HG02852 (cell line): Measurements from ENCODE around the gene BRI3BP.
"Not testable (repeated sequence)": the region's sequence is repeated elsewhere in the genome, so short reads cannot be mapped to it uniquely, and the experiment has no call there.

Experiments used
- ATAC-seq: cut with Tn5 transposase; IDR thresholded peaks from one replicate; pipeline ENCODE4 v1.9.1; 2021; ENCODE audit warnings: mild to moderate bottlenecking, moderate library complexity; ENCODE audit not compliant: unreplicated experiment

Gene BRI3BP

GRCh38 chr12:125018356-125018755 is 24.9 kb downstream of the BRI3BP start:
- ATAC-seq: no peak

- no peak for ATAC-seq
Measured at GRCh38 chr12:125021096-125021495, 27.7 kb downstream of the BRI3BP start.

- ATAC-seq: no peak
Measured at GRCh38 chr12:125021771-125022170, 28.3 kb downstream of the BRI3BP start.

- no peak for ATAC-seq
Measured at GRCh38 chr12:125023065-125023464, 29.6 kb downstream of the BRI3BP start.

DNA sequence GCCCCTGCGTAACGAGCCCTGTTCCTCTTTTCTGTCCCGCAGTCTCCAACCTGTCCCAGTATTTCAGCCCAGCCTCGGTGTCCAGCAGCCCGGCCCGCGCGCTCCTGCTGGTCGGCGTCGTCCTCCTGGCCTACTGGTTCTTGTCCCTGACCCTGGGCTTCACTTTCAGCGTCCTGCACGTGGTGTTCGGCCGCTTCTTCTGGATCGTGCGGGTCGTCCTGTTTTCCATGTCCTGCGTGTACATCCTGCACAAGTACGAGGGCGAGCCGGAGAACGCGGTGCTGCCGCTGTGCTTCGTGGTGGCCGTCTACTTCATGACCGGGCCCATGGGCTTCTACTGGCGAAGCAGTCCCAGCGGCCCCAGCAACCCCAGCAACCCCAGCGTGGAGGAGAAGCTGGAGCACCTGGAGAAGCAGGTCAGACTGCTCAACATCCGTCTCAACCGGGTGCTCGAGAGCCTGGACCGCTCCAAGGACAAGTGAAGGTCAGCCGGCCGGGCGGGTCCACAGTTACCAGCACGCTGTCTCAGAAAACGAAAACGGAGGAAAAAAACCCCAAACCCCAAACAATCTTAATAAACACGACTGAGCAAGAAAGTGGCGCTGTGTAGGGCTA is 31.6 kb downstream of the BRI3BP start:
- ATAC-seq: no peak

DNA sequence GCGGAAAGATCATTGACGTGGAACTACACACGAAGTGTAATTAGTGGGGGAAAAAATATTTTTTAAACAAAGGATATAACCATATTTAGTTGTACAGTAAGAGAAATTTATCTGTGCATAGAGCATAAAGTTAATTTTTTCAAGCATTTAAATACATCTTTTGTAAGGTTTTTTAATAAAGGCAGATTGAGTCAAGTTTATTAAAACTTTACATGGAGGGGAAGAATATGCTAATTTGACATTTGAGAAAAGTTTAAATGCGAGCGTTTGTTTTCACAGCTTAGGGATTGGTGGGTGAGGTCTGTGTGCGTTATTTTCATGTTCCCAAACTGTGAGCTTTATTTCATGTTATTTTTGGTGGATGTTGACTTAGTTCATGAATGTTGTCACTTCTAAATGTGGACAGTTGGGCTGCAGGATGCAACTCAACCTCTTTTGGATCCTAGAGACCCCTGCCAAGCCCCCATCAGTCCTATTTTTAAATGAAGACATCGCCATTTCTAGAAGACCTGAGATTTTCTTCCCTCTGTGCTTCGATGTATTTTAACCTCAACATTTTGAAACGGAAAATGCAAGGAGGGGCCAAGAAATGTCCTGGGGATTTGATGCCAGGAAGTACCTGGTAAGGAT is 32.3 kb downstream of the BRI3BP start:
- ATAC-seq: no peak

DNA sequence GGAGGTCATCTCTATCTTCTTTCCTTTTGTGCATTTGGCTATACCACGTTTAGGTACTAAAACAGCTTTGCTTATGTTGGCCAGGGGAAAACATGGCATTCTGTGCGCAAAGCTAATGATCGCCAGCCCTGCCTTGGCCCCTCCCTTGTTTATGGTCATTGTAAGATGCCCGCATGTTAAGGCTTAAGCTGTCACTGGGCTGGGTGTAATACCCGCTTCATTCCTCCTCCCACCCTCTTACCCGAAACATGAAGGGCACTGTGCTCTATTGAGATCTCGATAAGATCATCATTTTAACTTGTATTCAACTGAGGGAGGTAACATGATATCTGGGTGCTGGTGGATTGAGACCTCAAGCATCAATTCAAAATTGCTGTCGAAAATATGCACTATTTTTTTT is 34.7 kb downstream of the BRI3BP start:
- no peak for ATAC-seq

- peak; percentile 64 for ATAC-seq
Measured at GRCh38 chr12:125029761-125030358, 36.4 kb downstream of the BRI3BP start.

DNA sequence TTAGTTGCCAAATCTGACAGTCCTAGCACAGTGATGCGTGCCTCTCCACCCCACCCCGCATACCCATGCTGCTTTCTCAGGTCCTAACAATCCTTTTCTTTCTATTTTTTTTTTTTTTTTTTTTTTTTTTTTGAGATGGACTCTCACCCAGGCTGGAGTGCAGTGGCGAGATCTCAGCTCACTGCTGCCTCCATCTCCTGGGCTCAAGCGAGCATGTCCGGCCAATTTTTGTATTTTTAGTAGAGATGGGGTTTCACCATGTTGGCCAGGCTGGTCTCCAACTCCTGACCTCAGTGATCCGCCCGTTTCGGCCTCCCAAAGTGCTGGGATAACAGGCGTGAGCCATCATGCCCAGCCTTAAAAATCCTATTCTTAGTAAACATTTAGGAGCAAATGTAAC is 38.0 kb downstream of the BRI3BP start:
- ATAC-seq: not testable (repeated sequence)

- ATAC-seq: no peak
Measured at GRCh38 chr12:125032466-125033152, 39.2 kb downstream of the BRI3BP start.

GRCh38 chr12:125033288-125033687 is 39.8 kb downstream of the BRI3BP start:
- ATAC-seq: no peak

DNA sequence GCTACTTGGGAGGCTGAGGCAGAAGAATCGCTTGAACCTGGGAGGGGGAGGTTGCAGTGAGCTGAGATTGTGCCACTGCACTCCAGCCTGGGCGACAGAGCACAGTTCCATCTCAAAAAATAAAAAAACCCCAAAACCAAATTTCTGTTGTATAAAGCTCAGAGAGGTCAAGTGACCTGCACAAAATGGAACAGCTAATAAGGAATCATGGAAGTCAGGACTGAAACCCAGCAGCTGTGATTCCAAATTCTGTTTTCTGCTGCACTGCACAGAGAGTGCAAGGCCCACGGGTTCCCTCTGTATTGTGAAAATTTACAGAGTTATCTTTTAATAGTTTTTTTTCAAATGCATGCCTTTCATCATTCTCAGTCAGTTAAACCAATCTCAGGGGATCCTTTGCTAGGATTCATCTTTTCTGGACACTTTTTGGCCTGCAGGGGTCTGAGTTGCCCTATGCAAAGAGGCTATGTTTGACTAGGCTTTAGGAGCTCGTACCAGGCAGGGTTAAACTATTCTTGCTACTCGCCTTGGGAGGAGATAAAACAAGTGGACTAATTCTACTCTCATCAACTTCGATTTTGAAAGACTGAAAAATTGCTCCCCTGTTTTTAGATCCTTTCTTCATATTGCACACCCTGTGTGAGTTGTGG is 45.7 kb downstream of the BRI3BP start:
- no peak for ATAC-seq

DNA sequence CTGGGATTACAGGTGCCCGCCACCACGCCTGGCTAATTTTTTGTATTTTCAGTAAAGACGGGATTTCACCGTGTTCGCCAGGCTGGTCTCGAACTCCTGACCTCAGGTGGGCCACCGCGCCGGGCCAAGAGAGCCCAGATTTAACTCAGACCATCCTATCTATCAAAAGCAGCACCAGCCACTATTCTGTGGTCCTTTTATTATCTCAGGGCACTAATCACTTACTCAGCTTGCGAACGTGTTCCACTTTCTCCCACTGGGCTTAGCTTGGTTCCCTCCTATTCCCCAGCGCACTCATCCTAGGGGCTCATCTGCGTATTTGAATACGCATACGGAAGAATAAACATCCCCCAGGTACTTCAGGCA is 55.6 kb downstream of the BRI3BP start:
- ATAC-seq: no peak

DNA sequence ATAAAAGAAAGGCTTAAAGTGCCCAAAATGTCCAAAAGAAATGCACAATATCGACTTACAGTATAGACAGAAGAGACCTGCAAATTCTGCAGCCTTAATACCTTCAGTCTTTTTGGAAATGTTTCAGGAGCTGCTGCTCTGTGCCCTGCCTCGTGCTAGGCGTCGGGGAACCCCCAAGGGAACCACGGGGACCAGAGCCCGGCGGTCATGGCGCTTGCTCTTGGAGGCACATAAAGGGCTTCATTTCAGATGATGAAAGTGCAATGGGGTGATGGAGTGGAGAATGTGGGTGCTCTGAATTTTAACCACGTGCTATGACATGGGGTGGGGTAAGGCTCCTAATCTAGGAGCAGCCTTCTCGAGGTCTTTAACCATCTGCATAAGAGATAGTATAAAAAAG is 57.0 kb downstream of the BRI3BP start:
- no peak for ATAC-seq

GRCh38 chr12:125050868-125051267 is 57.4 kb downstream of the BRI3BP start:
- ATAC-seq: no peak

- no peak for ATAC-seq
Measured at GRCh38 chr12:125053821-125054220, 60.4 kb downstream of the BRI3BP start.

DNA sequence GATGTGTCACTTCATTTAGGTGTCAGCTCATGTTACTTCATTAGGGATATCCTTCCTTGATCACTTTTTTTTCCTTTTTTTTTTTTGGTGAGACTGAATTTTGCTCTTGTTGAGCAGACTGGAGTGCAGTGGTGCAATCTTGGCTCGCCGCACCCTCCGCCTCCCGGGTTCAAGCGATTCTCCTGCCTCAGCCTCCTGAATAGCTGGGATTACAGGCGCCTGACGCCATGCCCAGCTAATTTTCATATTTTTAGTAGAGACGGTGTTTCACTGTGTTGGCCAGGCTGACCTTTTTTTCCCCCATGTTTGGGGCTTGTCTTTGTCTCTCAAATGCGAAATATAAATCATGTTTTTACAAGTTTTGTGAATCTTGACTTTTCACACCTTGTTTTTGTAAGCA is 62.1 kb downstream of the BRI3BP start:
- ATAC-seq: no peak

- no peak for ATAC-seq
Measured at GRCh38 chr12:125056306-125056705, 62.9 kb downstream of the BRI3BP start.

DNA sequence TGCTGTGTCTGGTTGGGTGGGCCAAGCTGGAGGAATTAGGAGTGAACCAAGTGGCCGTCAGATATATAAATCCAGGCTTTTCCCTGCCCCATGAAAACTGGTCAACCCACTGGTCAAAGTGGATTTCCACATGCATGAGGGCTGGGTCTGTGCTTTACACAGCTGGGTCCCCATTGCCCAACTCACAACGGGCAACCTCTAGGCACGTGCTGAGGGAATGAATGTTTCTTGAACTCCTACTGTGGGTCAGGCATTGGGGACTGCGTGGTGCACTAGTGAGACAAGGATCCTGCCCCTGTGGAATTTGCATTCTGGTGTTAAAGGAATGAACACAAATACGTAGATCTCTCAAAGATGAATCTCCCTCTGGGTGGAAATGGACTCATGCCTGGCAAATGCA is 64.3 kb downstream of the BRI3BP start:
- no peak for ATAC-seq

GRCh38 chr12:125061229-125061628 is 67.8 kb downstream of the BRI3BP start:
- ATAC-seq: no peak

DNA sequence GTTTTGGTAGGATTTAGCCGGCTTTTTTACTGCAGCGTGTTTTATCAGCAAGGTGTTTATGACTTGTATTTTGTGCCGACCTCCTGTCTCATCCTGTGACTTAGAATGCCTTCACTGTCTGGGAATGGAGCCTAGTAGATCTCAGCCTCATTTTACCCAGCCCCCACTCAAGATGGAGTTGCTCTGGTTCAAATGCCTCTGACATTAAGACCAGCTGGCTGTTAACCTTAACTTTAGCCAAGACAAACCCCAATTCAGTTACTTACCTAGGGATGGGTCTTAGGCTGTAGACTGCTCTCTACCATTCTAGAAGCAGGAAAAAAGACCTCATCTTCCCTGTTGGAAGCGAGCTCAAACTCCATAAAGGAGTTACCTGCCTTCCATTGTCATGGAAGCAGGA is 70.1 kb downstream of the BRI3BP start:
- not testable (repeated sequence) for ATAC-seq

GRCh38 chr12:125064492-125064891 is 71.0 kb downstream of the BRI3BP start:
- ATAC-seq: no peak
